ENCODE measurements around the gene NAV1. TPM values are rescaled to one million over a fixed set of nuclear protein-coding genes. Genes with fewer than 3 reads are reported as not detected.

The NAV1 gene
- total RNA-seq, 2 donors from 2014 or later = 126 to 255 TPM

- TF ChIP-seq, protein P1, sequence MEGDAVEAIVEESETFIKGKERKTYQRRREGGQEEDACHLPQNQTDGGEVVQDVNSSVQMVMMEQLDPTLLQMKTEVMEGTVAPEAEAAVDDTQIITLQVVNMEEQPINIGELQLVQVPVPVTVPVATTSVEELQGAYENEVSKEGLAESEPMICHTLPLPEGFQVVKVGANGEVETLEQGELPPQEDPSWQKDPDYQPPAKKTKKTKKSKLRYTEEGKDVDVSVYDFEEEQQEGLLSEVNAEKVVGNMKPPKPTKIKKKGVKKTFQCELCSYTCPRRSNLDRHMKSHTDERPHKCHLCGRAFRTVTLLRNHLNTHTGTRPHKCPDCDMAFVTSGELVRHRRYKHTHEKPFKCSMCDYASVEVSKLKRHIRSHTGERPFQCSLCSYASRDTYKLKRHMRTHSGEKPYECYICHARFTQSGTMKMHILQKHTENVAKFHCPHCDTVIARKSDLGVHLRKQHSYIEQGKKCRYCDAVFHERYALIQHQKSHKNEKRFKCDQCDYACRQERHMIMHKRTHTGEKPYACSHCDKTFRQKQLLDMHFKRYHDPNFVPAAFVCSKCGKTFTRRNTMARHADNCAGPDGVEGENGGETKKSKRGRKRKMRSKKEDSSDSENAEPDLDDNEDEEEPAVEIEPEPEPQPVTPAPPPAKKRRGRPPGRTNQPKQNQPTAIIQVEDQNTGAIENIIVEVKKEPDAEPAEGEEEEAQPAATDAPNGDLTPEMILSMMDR (IDR thresholded peaks at IDR 0.05) = no peak
- no peak for DNase-seq (ENCODE audit: low spot score)
- Histone ChIP-seq H3K9me3 (no peaks in the 10 kb centered on the region), H3K4me1 (ENCODE audit: control insufficient read depth in 1 of 2, low read depth in 2 of 2) (peaks cover 16 to 56% of the 10 kb centered on the region in 2 donors), H3K27me3 (replicated peaks; ENCODE audit: insufficient read depth) (no peaks in the 10 kb centered on the region), H3K4me3 (no peak overlapping the region), H3K27ac (peak overlapping the region in 1 of 2 donors; percentile 76), H3K36me3 (no peaks in the 10 kb centered on the region)
- ATAC-seq (ENCODE audit: insufficient number of reproducible peaks, low FRiP score, low read depth) = no peak
Observed at GRCh38 chr1:201561601-201562000, 22.7 kb downstream of the NAV1 start.

- H3K27me3 ChIP-seq (replicated peaks; ENCODE audit: insufficient read depth) = no peaks in the 10 kb centered on the region
- peaks cover 16 to 57% of the 10 kb centered on the region in 2 donors for H3K4me1 ChIP-seq (ENCODE audit: control insufficient read depth in 1 of 2, low read depth in 2 of 2)
- DNase-seq (ENCODE audit: low spot score) (no peak), ATAC-seq (ENCODE audit: insufficient number of reproducible peaks, low FRiP score, low read depth) (no peak)
- H3K27ac ChIP-seq = peak overlapping the region; percentile 32 to 76
- TF ChIP-seq, protein P1 (IDR thresholded peaks at IDR 0.05) = no peak
- H3K4me3 ChIP-seq = no peak overlapping the region
- no peaks in the 10 kb centered on the region for H3K36me3 ChIP-seq
- no peaks in the 10 kb centered on the region for H3K9me3 ChIP-seq
Observed at GRCh38 chr1:201562257-201562656, 23.3 kb downstream of the NAV1 start.

- DNase-seq (ENCODE audit: low spot score) (no peak), ATAC-seq (ENCODE audit: insufficient number of reproducible peaks, low FRiP score, low read depth) (peak; percentile 62)
- Histone ChIP-seq H3K36me3 (no peaks in the 10 kb centered on the region), H3K27me3 (replicated peaks; ENCODE audit: insufficient read depth) (no peaks in the 10 kb centered on the region), H3K9me3 (no peaks in the 10 kb centered on the region), H3K4me3 (no peak overlapping the region), H3K27ac (peak overlapping the region; percentile 32 to 76), H3K4me1 (ENCODE audit: control insufficient read depth in 1 of 2, low read depth in 2 of 2) (peaks cover 16 to 57% of the 10 kb centered on the region in 2 donors)
- TF ChIP-seq, protein P1 (IDR thresholded peaks at IDR 0.05) = no peak
Observed at GRCh38 chr1:201562659-201563405, 23.9 kb downstream of the NAV1 start.

DNA sequence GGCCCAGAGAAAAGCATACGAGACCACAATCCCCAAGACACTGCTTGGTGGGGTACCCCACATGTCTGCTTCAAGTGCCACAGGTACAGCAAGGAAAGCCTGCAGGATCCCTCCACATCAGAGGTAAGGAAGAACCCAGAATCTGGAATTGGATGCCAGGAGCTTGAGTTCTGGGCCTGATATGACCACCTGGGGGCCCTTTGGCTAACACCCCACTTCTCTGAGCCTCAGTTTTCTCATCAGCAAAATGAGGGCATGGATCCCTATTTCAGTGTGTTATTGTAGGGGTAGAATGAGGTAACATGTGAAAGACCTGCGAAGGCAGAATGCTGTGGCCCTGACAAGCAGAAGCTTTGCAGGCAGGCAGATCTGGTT, 24.5 kb downstream of the NAV1 start:
- no peak for DNase-seq (ENCODE audit: low spot score)
- peaks cover 16 to 57% of the 10 kb centered on the region in 2 donors for H3K4me1 ChIP-seq (ENCODE audit: control insufficient read depth in 1 of 2, low read depth in 2 of 2)
- peak overlapping the region; percentile 32 to 76 for H3K27ac ChIP-seq
- no peaks in the 10 kb centered on the region for H3K9me3 ChIP-seq
- H3K36me3 ChIP-seq = no peaks in the 10 kb centered on the region
- ATAC-seq (ENCODE audit: insufficient number of reproducible peaks, low FRiP score, low read depth) = no peak
- TF ChIP-seq, protein P1 (IDR thresholded peaks at IDR 0.05) = no peak
- H3K4me3 ChIP-seq = no peak overlapping the region
- no peaks in the 10 kb centered on the region for H3K27me3 ChIP-seq (replicated peaks; ENCODE audit: insufficient read depth)

- ATAC-seq (ENCODE audit: insufficient number of reproducible peaks, low FRiP score, low read depth) (no peak), DNase-seq (ENCODE audit: low spot score) (no peak)
- peak overlapping the region in 1 of 2 donors; percentile 76 for H3K27ac ChIP-seq
- H3K9me3 ChIP-seq = no peaks in the 10 kb centered on the region
- no peaks in the 10 kb centered on the region for H3K36me3 ChIP-seq
- peaks cover 16 to 57% of the 10 kb centered on the region in 2 donors for H3K4me1 ChIP-seq (ENCODE audit: control insufficient read depth in 1 of 2, low read depth in 2 of 2)
- no peaks in the 10 kb centered on the region for H3K27me3 ChIP-seq (replicated peaks; ENCODE audit: insufficient read depth)
- no peak overlapping the region for H3K4me3 ChIP-seq
- TF ChIP-seq, protein P1 (IDR thresholded peaks at IDR 0.05) = no peak
Observed at GRCh38 chr1:201563941-201564340, 25.0 kb downstream of the NAV1 start.

All from thoracic aorta (tissue), 2 donors.